Right lobe of liver (tissue), 6 donors: ENCODE data around the gene TCAIM. TPM values are rescaled to one million over a fixed set of nuclear protein-coding genes. Genes with fewer than 3 reads are reported as not detected.
A peak's percentile ranks its signal among the peaks of the same experiment; 100 is the strongest.
"Not testable (repeated sequence)": the region's sequence is repeated elsewhere in the genome, so short reads cannot be mapped to it uniquely, and the experiment has no call there.

Source experiments
- ATAC-seq, 4 donors: fragments of 200-7000 bp; cut with Tn5 transposase; one replicate each; pipeline ENCODE4 v1.9.1; 2020; ENCODE audit warnings: mild to moderate bottlenecking in 4 of 4, moderate library complexity in 4 of 4
- DNase-seq, 3 donors: peaks; one replicate each; pipeline ENCODE4 v3.0.0-alpha.2; 2020
- H3K27ac ChIP-seq, 3 donors: fragments of 200-600 bp; one replicate each; pipeline ENCODE4 v1.8.0; 2022
- H3K27me3 ChIP-seq, 2 donors: fragments of 200-600 bp; one replicate each; pipeline ENCODE4 v1.8.0; 2022
- H3K36me3 ChIP-seq, 4 donors: fragments of 200-600 bp; sonication (generic) in 1 of 4; one replicate each; pipeline versions ENCODE4 v1.5.1 to v1.8.0; 2017 to 2022; ENCODE audit warnings: control low read depth in 1 of 4
- H3K4me1 ChIP-seq, 4 donors: fragments of 200-600 bp; sonication (generic) in 1 of 4; one replicate each; pipeline versions ENCODE4 v1.5.1 to v1.8.0; 2017 to 2022; ENCODE audit warnings: control low read depth in 1 of 4
- H3K4me3 ChIP-seq, 3 donors: fragments of 200-600 bp; one replicate each; pipeline ENCODE4 v1.8.0; 2022
- H3K9me3 ChIP-seq, 4 donors: fragments of 200-600 bp; sonication (generic) in 1 of 4; one replicate each; pipeline versions ENCODE4 v1.5.1 to v1.8.0; 2017 to 2022; ENCODE audit warnings: control low read depth in 1 of 4
- CTCF ChIP-seq, 4 donors: fragments of 200-600 bp in 3 of 4; fragments of 450-650 bp in 1 of 4; IDR thresholded peaks; one replicate each; pipeline versions ENCODE4 v1.5.1 to v1.8.0; 2016 to 2022; ENCODE audit warnings: antibody characterized with exemption in 4 of 4, mild to moderate bottlenecking in 2 of 4
- POLR2A ChIP-seq: fragments of 450-650 bp; IDR thresholded peaks from one replicate; pipeline ENCODE4 v1.6.1; 2017; ENCODE audit warnings: antibody characterized with exemption, mild to moderate bottlenecking
- WGBS: methylation state at CpG from one replicate; pipeline ENCODE4 v1.1.6; 2018; ENCODE audit warnings: low coverage, low lambda C conversion rate; ENCODE audit not compliant: insufficient coverage; ENCODE audit errors: missing lambda C conversion rate; 5-methylcytosine and 5-hydroxymethylcytosine counted together
- intact Hi-C, 2 donors: fragments of 100-400 bp; cut with DNase I; formaldehyde crosslinking; loops; one replicate each; pipeline versions ENCODE4 v1.11.2 to v1.14.1; 2022
- total RNA-seq, 6 experiments: library from RNA; depleted of rRNA in 2 of 6; stranded (reverse); fragments of >200 nt in 2 of 6; fragmentation: NEBNext Ultra II Directional in 3 of 6; extraction: Animal tissue kit (Norgen Biotek cat#: 25700) in 3 of 6; gene quantifications; one replicate each; pipeline versions ENCODE4 v1.1.0 to v1.2.4, GENCODE V29; 2016 to 2023
- donor health status: DM: no; HTN: yes; CAD: no.
- donor health status: DM: no; HTN: no; CAD: no.
- donor health status: DM: no; HTN: no; CAD: no.
- donor health status: DM: no; HTN: yes; CAD: no.
- donor health status: DM: no; HTN: yes; CAD: no.

Gene TCAIM
- total RNA-seq, 6 experiments from 2014 or later, result 37.8 to 46.4 (median 40.1) TPM

GRCh38 chr3:44414517-44415090 lies 76.0 kb downstream of the TCAIM start:
- no peak for ATAC-seq
- no peak overlapping the region for H3K27ac ChIP-seq
- DNase-seq, result peak in 1 of 3 donors; percentile 39
- H3K27me3 ChIP-seq, result no peaks in the 10 kb centered on the region
- TF ChIP-seq POLR2A (no peak), CTCF (IDR thresholded peaks at IDR 0.05) (no peak)
- H3K4me3 ChIP-seq, result no peak overlapping the region
- 80% methylated on average over 1 of the region's 11 CpGs for WGBS
- H3K36me3 ChIP-seq, result no peaks in the 10 kb centered on the region
- no peaks in the 10 kb centered on the region for H3K4me1 ChIP-seq
- intact Hi-C loops, result no loop called here
- no peaks in the 10 kb centered on the region for H3K9me3 ChIP-seq

DNA sequence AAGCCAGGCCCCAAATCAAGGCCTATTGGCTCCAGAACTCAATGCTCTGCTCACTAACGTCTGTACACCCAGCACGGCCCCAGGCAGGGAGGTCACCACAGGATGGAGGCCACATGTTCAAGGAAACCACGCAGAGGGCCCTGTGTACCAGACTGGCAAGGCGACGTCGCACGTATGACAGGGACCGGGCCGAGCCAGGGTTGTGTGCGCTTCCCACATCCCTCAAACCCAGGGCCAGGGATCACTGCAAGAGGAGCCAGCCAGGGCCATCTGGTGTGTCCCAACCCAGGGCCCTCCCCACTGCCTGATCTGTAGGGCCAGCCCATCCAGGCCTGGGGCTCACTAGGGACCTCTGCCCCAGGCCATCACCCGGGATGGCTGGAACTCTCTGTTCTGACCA lies 76.9 kb downstream of the TCAIM start:
- H3K27me3 ChIP-seq, result no peaks in the 10 kb centered on the region
- DNase-seq (peak in 1 of 3 donors; percentile 38), ATAC-seq (no peak)
- intact Hi-C loops, result no loop called here
- H3K4me3 ChIP-seq, result no peak overlapping the region
- no peaks in the 10 kb centered on the region for H3K36me3 ChIP-seq
- H3K9me3 ChIP-seq, result no peaks in the 10 kb centered on the region
- no CpG with 5 or more reads among the region's 11 CpGs for WGBS
- no peaks in the 10 kb centered on the region for H3K4me1 ChIP-seq
- no peak for TF ChIP-seq CTCF (IDR thresholded peaks at IDR 0.05)
- TF ChIP-seq POLR2A, result no peak
- H3K27ac ChIP-seq, result no peak overlapping the region

DNA sequence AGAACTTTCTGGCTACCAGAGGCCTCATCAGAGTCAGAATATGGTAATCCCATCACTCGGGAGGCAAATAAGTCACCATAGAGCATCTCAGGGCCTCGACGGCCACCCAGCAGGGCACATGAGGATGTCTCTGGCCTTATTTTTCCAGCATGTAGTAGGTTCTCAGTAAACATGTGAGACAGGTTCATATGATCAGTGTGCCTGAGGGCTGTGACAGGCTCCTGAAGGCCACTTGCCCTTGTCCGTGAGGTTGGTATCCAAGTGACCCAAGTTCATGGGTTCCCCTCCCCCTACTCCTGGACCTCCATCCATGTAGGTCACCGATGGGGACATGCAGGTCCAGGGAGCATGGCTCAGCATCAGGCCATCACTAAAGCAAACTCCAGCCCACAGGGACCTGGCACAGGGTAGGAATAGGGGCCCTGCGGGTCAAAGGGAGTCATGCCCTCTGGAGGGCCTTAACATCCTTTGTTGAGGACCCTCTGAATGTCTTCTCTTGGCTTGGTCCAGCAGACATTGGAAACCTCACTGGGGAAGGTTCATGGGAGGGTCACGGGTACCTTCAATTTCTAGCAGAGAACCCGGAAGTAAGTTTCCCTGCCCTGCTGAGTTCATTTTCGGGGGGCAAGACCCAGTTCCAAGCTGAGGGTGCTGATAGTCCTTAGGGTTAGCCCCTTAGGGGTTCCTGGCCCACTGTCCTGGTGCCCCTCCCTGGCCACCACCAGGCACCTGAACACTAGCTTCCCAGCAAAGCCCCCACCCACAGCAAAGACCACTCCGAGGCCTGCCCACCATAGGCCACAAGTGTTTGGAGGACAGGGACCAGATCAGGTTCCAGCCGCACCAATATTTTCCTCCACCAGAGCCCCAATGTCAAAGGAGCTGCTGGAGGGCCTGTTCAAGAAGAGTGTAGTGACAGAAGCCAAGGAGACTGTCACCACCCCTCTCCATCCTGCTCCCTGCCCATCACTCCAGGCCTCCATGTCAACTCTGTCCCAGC lies 77.8 kb downstream of the TCAIM start:
- intact Hi-C loops, result no loop called here

DNA sequence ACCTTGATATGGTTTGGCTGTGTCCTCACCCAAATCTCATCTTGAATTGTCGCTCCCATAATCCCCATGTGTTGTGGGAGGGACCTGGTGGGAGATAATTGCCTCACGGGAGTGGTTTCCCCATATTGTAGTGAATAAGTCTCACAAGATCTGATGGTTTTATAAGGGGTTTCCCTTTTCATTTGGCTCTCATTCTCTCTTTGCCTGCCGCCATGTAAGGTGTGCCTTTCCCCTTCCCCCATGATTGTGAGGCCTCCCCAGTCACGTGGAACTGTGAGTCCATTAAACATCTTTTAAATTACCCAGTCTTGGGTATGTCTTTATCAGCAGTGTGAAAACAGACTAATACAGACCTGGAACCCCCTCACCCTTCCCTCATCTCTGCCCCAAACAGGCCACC lies 79.6 kb downstream of the TCAIM start:
- DNase-seq, H3K27me3 ChIP-seq, intact Hi-C loops, H3K4me1 ChIP-seq, H3K27ac ChIP-seq, H3K9me3 ChIP-seq, H3K36me3 ChIP-seq, ATAC-seq, H3K4me3 ChIP-seq: not testable (repeated sequence)
- WGBS, result 80% methylated on average over 1 of the region's 4 CpGs

More for the DNA sequence above, 77.8 kb downstream of the TCAIM start:
- Histone ChIP-seq H3K4me3 (no peak overlapping the region), H3K27ac (no peak overlapping the region), H3K9me3 (no peaks in the 10 kb centered on the region), H3K36me3 (no peaks in the 10 kb centered on the region), H3K27me3 (no peaks in the 10 kb centered on the region), H3K4me1 (no peaks in the 10 kb centered on the region)
- peak in 1 of 3 donors; percentile 35 for DNase-seq
- 86% methylated on average over 4 of the region's 11 CpGs for WGBS
- TF ChIP-seq CTCF (IDR thresholded peaks at IDR 0.05) (no peak), POLR2A (no peak)
- no peak for ATAC-seq

DNA sequence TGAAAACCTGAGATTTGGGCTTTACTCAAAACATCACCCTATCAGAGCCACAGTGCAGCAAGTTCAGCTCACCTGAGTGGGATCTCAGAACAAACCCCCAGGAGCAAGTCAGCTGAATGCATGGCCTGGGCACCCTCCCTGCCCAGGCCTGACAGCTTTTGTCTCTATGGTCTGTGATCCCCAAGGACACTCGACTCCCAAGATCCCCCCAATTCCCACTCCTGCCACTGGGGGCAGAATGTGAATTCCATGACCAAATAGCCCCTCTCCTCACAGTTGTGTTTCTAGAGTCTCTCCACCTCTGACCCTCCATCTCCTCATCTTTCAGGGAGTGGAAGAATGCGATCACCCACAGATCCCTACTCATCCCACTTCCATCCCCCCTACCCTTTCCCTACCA lies 80.0 kb downstream of the TCAIM start:
- Histone ChIP-seq H3K9me3 (no peaks in the 10 kb centered on the region), H3K4me3 (no peak overlapping the region), H3K36me3 (no peaks in the 10 kb centered on the region), H3K27me3 (no peaks in the 10 kb centered on the region), H3K27ac (no peak overlapping the region), H3K4me1 (no peaks in the 10 kb centered on the region)
- 92% methylated on average over 2 of the region's 2 CpGs for WGBS
- peak in 1 of 4 donors; percentile 12 for TF ChIP-seq CTCF (IDR thresholded peaks at IDR 0.05)
- no peak for TF ChIP-seq POLR2A
- DNase-seq, result peak in 1 of 3 donors; percentile 17
- no peak for ATAC-seq
- intact Hi-C loops, result no loop called here
